Spinal cord (tissue), 10 donors: ENCODE measurements around the gene DENND2A. TPM values are rescaled to one million over a fixed set of nuclear protein-coding genes. Genes with fewer than 3 reads are reported as not detected.

Source experiments
- DNase-seq, 6 donors: peaks; one replicate each; pipeline versions ENCODE4 v3.0.0 to v3.0.0-alpha.2; 2013 to 2015; ENCODE audit warnings: low spot score in 6 of 6, low read depth in 4 of 6
- H3K27ac ChIP-seq: one replicate; pipeline ENCODE4 v1.5.1; 2013; ENCODE audit warnings: low read depth, low read length, control low read depth
- H3K27me3 ChIP-seq: one replicate; pipeline ENCODE4 v1.6.1; 2013; ENCODE audit warnings: low read length; ENCODE audit not compliant: control insufficient read depth, insufficient read depth
- H3K36me3 ChIP-seq: one replicate; pipeline ENCODE4 v1.6.1; 2013; ENCODE audit warnings: low read length; ENCODE audit not compliant: control insufficient read depth, insufficient read depth
- H3K4me1 ChIP-seq: one replicate; pipeline ENCODE4 v1.6.1; 2013; ENCODE audit warnings: low read length; ENCODE audit not compliant: control insufficient read depth, insufficient read depth
- H3K4me3 ChIP-seq: one replicate; pipeline ENCODE4 v1.5.1; 2013; ENCODE audit warnings: low read depth, low read length, control low read depth
- H3K9me3 ChIP-seq: one replicate; pipeline ENCODE4 v1.6.1; 2013; ENCODE audit warnings: low read length; ENCODE audit not compliant: control insufficient read depth, insufficient read depth
- WGBS: methylation state at CpG from one replicate; pipeline ENCODE4 v1.1.5; 2013; ENCODE audit warnings: missing lambda C conversion rate; ENCODE audit not compliant: insufficient coverage; 5-methylcytosine and 5-hydroxymethylcytosine counted together
- polyA plus RNA-seq, 2 donors: library from polyadenylated mRNA; unstranded; fragments of 120-200 nt; gene quantifications; one replicate each; pipeline ENCODE4 v1.2.1, GENCODE V29; 2013; ENCODE audit not compliant: insufficient read length in 2 of 2
- total RNA-seq, 2 donors: library from RNA; depleted of rRNA in 1 of 2; stranded (reverse); fragments of 120-200 nt in 1 of 2; fragments of >200 nt in 1 of 2; gene quantifications; one replicate each; pipeline versions ENCODE4 v1.2.3 to v1.2.4, GENCODE V29; 2013 to 2014
- donor health status: healthy.

Gene DENND2A
- total and polyA plus RNA-seq, 4 donors = 23.7 to 51.9 (median 39.0) TPM

- Histone ChIP-seq H3K4me3 (no peak overlapping the region), H3K9me3 (no peaks in the 10 kb centered on the region), H3K27ac (no peak overlapping the region), H3K27me3 (no peaks in the 10 kb centered on the region), H3K36me3 (peaks cover 61% of the 10 kb centered on the region), H3K4me1 (peaks cover 6% of the 10 kb centered on the region)
- WGBS = 82% methylated on average over 30 of the region's 31 CpGs
- DNase-seq = no peak
Observed at GRCh38 chr7:140526787-140527664, 113.6 kb downstream of the DENND2A start.

GRCh38 chr7:140526214-140526613 is 114.4 kb downstream of the DENND2A start:
- WGBS = 68% methylated on average over 6 of the region's 9 CpGs
- Histone ChIP-seq H3K27ac (no peak overlapping the region), H3K9me3 (no peaks in the 10 kb centered on the region), H3K4me3 (no peak overlapping the region), H3K36me3 (peaks cover 65% of the 10 kb centered on the region), H3K4me1 (peaks cover 6% of the 10 kb centered on the region), H3K27me3 (no peaks in the 10 kb centered on the region)
- no peak for DNase-seq

DNA sequence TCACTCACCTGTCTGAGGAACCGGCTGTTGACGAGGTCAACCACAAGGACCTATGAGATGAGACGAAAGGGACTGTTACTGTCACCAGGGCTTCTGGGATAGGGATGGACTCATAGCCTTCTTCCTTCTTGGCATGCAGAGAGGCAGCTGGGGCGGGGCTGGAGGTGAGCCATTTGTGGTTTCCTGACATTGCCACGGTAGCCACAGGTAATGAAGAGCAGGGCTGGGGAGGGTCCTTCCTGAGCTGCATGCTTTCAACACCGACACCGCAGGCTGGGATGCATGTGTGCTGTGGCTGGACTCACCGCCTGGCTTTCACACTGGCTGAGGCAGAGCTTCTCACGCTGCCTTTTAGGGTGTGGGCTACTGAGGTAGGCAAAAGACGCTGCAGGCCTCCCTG is 114.9 kb downstream of the DENND2A start:
- H3K27ac ChIP-seq = no peak overlapping the region
- no peak for DNase-seq
- 93% methylated on average over 9 of the region's 10 CpGs for WGBS

GRCh38 chr7:140521421-140521820 is 119.2 kb downstream of the DENND2A start:
- Histone ChIP-seq H3K36me3 (peaks cover 90% of the 10 kb centered on the region), H3K9me3 (no peaks in the 10 kb centered on the region), H3K4me1 (peaks cover 18% of the 10 kb centered on the region), H3K27ac (no peak overlapping the region), H3K27me3 (no peaks in the 10 kb centered on the region), H3K4me3 (no peak overlapping the region)
- DNase-seq = no peak
- 85% methylated on average over 2 of the region's 3 CpGs for WGBS

More for the DNA sequence above, 114.9 kb downstream of the DENND2A start:
- H3K4me3 ChIP-seq = no peak overlapping the region
- no peaks in the 10 kb centered on the region for H3K9me3 ChIP-seq
- H3K4me1 ChIP-seq = peaks cover 6% of the 10 kb centered on the region
- H3K27me3 ChIP-seq = no peaks in the 10 kb centered on the region
- H3K36me3 ChIP-seq = peaks cover 69% of the 10 kb centered on the region

DNA sequence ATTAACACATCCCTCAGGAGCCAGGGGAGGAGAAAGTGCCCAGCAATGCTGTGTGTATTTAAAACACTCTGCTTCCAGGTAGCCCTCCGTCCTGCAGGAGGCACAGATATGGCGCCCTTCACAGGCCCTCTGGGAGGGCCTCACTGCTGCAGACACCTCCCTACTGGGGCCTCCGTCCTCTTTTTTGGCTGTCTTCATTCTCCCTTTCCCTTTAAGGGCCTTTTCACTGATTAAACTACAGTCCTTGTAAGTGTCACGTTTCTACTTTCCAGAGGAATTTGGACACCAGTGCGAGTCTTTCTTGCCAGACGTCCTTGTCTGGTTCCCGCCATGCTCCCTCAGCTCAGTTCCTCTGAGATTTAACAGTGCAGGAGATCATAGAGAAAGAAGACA is 121.6 kb downstream of the DENND2A start:
- Histone ChIP-seq H3K36me3 (peaks cover 72% of the 10 kb centered on the region), H3K4me1 (peaks cover 18% of the 10 kb centered on the region), H3K9me3 (no peaks in the 10 kb centered on the region), H3K4me3 (no peak overlapping the region), H3K27ac (no peak overlapping the region), H3K27me3 (no peaks in the 10 kb centered on the region)
- no peak for DNase-seq
- WGBS = 50% methylated on average over 7 of the region's 7 CpGs

DNA sequence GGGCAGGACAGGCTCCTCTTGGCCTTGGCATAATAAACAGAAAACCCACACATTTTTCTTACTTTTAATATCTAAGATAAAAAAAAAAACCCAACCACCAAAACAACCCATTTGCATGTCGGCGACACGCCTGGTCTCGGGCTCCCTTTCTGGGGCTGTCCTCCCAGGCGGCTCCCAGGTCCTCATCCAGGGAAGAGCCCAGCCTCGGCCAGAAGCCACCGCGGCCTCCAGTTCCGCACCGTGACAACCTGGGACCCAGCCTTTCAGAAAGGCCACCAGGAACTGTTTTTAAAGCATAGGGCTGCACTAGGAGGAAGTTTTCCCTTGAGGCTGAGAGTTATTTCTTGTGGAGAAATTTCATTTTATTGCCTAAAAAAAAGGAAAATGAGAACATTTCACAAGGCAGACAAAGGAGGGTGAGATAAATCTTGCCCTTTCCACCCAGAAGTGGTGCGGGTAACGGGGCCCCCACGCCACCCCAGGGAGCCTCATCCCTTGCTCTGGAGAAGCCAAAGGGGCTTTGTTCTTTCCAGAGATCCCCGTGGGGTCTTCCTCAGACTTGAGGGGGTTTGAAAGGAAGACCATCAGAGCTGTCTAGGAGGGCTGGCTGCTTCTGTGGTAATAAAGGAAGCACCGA is 122.1 kb downstream of the DENND2A start:
- Histone ChIP-seq H3K27ac (no peak overlapping the region), H3K9me3 (no peaks in the 10 kb centered on the region), H3K36me3 (peaks cover 67% of the 10 kb centered on the region)

DNA sequence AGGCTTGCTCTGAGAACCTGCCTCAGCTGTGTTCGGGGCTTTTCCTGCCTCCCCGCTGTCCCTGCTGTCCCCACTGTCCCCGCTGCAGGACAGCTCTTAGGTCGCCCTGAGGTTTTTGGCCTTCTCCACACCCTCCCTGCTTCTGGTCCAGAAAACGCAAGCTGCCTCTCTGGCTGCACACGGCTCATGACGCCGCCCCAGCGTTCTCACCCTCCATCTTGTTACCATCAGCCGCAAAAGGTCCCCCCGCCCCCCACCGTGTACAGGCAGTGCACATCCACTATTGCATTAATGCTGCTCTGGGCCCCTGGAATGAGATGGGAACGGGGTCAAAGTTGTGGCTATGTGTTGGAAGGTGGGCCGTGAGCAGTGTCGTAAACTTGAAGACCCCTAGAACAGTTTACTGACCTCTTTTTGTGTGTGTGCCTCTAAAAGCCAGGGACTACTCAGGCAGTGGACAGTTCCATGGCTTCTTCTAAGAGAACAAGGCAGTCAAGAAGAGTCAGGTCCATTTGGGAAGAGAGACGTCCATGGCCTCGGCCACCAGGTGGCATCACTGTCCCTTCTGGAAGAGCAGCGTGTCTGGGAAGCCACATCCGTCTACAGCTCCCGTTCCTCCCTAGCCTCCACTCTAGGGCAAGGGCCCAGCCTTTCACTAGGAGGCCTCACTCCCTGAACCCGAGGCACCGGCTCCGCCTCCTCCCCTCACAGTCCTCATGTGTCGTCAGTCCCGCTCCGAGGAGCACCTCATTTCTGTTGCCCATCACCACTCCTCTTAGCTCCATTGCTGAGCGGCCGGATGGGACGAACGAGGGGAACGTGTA is 122.9 kb downstream of the DENND2A start:
- H3K27me3 ChIP-seq = no peaks in the 10 kb centered on the region
- WGBS = 42% methylated on average over 24 of the region's 31 CpGs
- peaks cover 18% of the 10 kb centered on the region for H3K4me1 ChIP-seq
- H3K4me3 ChIP-seq = no peak overlapping the region
- H3K9me3 ChIP-seq = no peaks in the 10 kb centered on the region
- DNase-seq = peak; percentile 68 to 96 (median 82)
- H3K36me3 ChIP-seq = peaks cover 60% of the 10 kb centered on the region
- H3K27ac ChIP-seq = no peak overlapping the region

More for the DNA sequence above, 122.1 kb downstream of the DENND2A start:
- Histone ChIP-seq H3K27me3 (no peaks in the 10 kb centered on the region), H3K4me3 (no peak overlapping the region), H3K4me1 (peaks cover 18% of the 10 kb centered on the region)
- 76% methylated on average over 10 of the region's 15 CpGs for WGBS
- DNase-seq = no peak

GRCh38 chr7:140512317-140513000 is 128.2 kb downstream of the DENND2A start:
- DNase-seq = no peak
- H3K4me1 ChIP-seq = peaks cover under 1% of the 10 kb centered on the region
- peaks cover 9% of the 10 kb centered on the region for H3K36me3 ChIP-seq
- H3K27ac ChIP-seq = no peak overlapping the region
- H3K27me3 ChIP-seq = no peaks in the 10 kb centered on the region
- WGBS = 37% methylated on average over 7 of the region's 9 CpGs
- H3K9me3 ChIP-seq = no peaks in the 10 kb centered on the region
- no peak overlapping the region for H3K4me3 ChIP-seq

- WGBS = 92% methylated on average over 2 of the region's 5 CpGs
- H3K27ac ChIP-seq = no peak overlapping the region
- no peak for DNase-seq
- H3K4me3 ChIP-seq = no peak overlapping the region
- peaks cover 10% of the 10 kb centered on the region for H3K4me1 ChIP-seq
- H3K9me3 ChIP-seq = no peaks in the 10 kb centered on the region
- no peaks in the 10 kb centered on the region for H3K36me3 ChIP-seq
- H3K27me3 ChIP-seq = no peaks in the 10 kb centered on the region
Observed at GRCh38 chr7:140509789-140510188, 130.8 kb downstream of the DENND2A start.
